Adrenal gland (tissue), 12 donors: Measurements from ENCODE around the gene CUEDC2. TPM values are rescaled to one million over a fixed set of nuclear protein-coding genes. Genes with fewer than 3 reads are reported as not detected.

Experiments
- DNase-seq, 7 donors: peaks; one replicate each; pipeline ENCODE4 v3.0.0-alpha.2; 2019 to 2020
- H3K27ac ChIP-seq, 5 donors: fragments of 200-600 bp; sonication (generic) in 4 of 5; 1 replicate in 3 of 5; 2 replicates in 2 of 5; pipeline versions ENCODE4 v1.5.1 to v1.8.0; 2016 to 2020; ENCODE audit warnings: mild to moderate bottlenecking in 1 of 5
- H3K27me3 ChIP-seq: fragments of 200-600 bp; 2 replicates; pipeline ENCODE4 v1.8.0; 2021
- H3K36me3 ChIP-seq, 2 donors: fragments of 200-600 bp; replicated peaks in 1 of 2; 1 replicate in 1 of 2; 2 replicates in 1 of 2; pipeline versions ENCODE4 v1.5.1 to v1.8.0; 2018 to 2022
- H3K4me1 ChIP-seq, 2 donors: fragments of 200-600 bp; replicated peaks in 1 of 2; 1 replicate in 1 of 2; 2 replicates in 1 of 2; pipeline versions ENCODE4 v1.5.1 to v1.8.0; 2018 to 2021
- H3K4me3 ChIP-seq, 4 donors: fragments of 200-600 bp; sonication (generic) in 3 of 4; one replicate each; pipeline ENCODE4 v1.5.1; 2016 to 2018
- H3K9me3 ChIP-seq, 3 donors: fragments of 200-600 bp; sonication (generic) in 1 of 3; replicated peaks in 1 of 3; 1 replicate in 2 of 3; 2 replicates in 1 of 3; pipeline versions ENCODE4 v1.5.1 to v1.8.0; 2016 to 2021
- CTCF ChIP-seq, 6 experiments: fragments of 450-650 bp in 4 of 6; fragments of 200-600 bp in 2 of 6; sonication (generic) in 1 of 6; IDR thresholded peaks; 1 replicate in 5 of 6; 2 replicates in 1 of 6; pipeline versions ENCODE4 v1.5.1 to v1.8.0; 2016 to 2021; ENCODE audit warnings: antibody characterized with exemption in 6 of 6, mild to moderate bottlenecking in 2 of 6, moderate library complexity in 1 of 6
- POLR2A ChIP-seq, 2 donors: fragments of 450-650 bp; IDR thresholded peaks; one replicate each; pipeline ENCODE4 v1.6.1; 2017; ENCODE audit warnings: antibody characterized with exemption in 2 of 2, mild to moderate bottlenecking in 2 of 2, moderate library complexity in 1 of 2
- WGBS, 4 donors: extraction: QIAGEN DNeasy Blood & Tissue Kit in 2 of 4; methylation state at CpG; one replicate each; pipeline versions ENCODE4 v1.1.5 to v1.1.7; 2013 to 2017; 5-methylcytosine and 5-hydroxymethylcytosine counted together
- intact Hi-C, 2 donors: fragments of 100-400 bp; cut with DNase I; formaldehyde crosslinking; loops; one replicate each; pipeline versions ENCODE4 v1.14.1 to v1.15.0; 2022 to 2023
- polyA plus RNA-seq, 3 donors: library from polyadenylated mRNA; stranded (reverse); fragments of 200-250 nt in 2 of 3; fragments of 350-450 nt in 1 of 3; fragmentation: Illumina TruSeq in 1 of 3; extraction: RNeasy Lipid Tissue Mini Kit (QIAGEN cat#74804) in 1 of 3; gene quantifications; one replicate each; pipeline ENCODE4 v1.2.3, GENCODE V29; 2013 to 2014
- total RNA-seq, 9 donors: library from RNA; depleted of rRNA in 4 of 9; stranded (reverse); fragments of >200 nt in 4 of 9; fragments of 120-200 nt in 1 of 9; fragmentation: NEBNext Ultra II Directional in 1 of 9; extraction: Animal tissue kit (Norgen Biotek cat#: 25700) in 1 of 9; gene quantifications; one replicate each; pipeline versions ENCODE4 v1.1.0 to v1.2.4, GENCODE V29; 2013 to 2023
- donor health status: healthy with polysubstance abuse.
- donor health status: Bipolar disorder and iron deficiency.
- donor health status: DM: yes; HTN: yes; CAD: no.
- donor health status: DM: no; HTN: no; CAD: no.
- donor health status: DM: no; HTN: no; CAD: no.
- donor health status: DM: yes; HTN: yes; CAD: no.

CUEDC2 gene
- total and polyA plus RNA-seq, 12 donors: 70.2 to 115 (median 79.7) TPM

GRCh38 chr10:102397222-102398171, 34.9 kb downstream of the CUEDC2 start:
- no peak overlapping the region for H3K4me3 ChIP-seq

DNA sequence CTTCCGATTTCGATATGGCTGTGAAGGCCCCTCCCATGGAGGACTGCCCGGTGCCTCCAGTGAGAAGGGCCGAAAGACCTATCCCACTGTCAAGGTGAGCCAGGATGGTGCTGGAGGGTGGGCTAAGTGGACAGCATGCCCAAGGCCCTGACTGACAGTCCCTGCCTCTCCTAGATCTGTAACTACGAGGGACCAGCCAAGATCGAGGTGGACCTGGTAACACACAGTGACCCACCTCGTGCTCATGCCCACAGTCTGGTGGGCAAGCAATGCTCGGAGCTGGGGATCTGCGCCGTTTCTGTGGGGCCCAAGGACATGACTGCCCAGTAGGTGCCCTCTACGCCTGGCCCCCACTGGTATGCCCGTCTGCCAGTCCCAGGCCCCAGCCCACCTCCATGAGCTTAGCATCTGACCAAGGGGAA, 35.6 kb downstream of the CUEDC2 start:
- intact Hi-C loops: loop anchor here in 1 of 2 donors (5.0 kb wide), 1 partner anchor 81 kb away; no protein-coding TSS in a partner anchor
- H3K36me3 ChIP-seq: peaks cover 0 to 32% of the 10 kb centered on the region in 2 donors
- peak overlapping the region in 2 of 5 donors; percentile 91 to 94 for H3K27ac ChIP-seq
- H3K9me3 ChIP-seq: no peaks in the 10 kb centered on the region
- TF ChIP-seq POLR2A (IDR thresholded peaks at IDR 0.05) (no peak), CTCF (IDR thresholded peaks at IDR 0.05) (no peak)
- H3K4me1 ChIP-seq: peaks cover 10 to 28% of the 10 kb centered on the region in 2 donors
- no peak for DNase-seq
- H3K4me3 ChIP-seq: peak overlapping the region in 1 of 4 donors; percentile 77
- WGBS, 4 donors: 80 to 94% (median 84%) methylated on average over 6 to 12 of the region's 12 CpGs
- H3K27me3 ChIP-seq: no peaks in the 10 kb centered on the region

More at GRCh38 chr10:102397222-102398171, 34.9 kb downstream of the CUEDC2 start:
- no peak for TF ChIP-seq CTCF (IDR thresholded peaks at IDR 0.05)
- Histone ChIP-seq H3K9me3 (no peaks in the 10 kb centered on the region), H3K36me3 (peaks cover 0 to 38% of the 10 kb centered on the region in 2 donors), H3K27ac (no peak overlapping the region), H3K27me3 (no peaks in the 10 kb centered on the region), H3K4me1 (peaks cover 10 to 28% of the 10 kb centered on the region in 2 donors)
- intact Hi-C loops: loop anchor here in 1 of 2 donors (5.0 kb wide), 1 partner anchor 80 kb away; no protein-coding TSS in a partner anchor
- WGBS, 4 donors: 90 to 94% (median 93%) methylated on average over 13 to 14 of the region's 14 CpGs
- no peak for DNase-seq

DNA sequence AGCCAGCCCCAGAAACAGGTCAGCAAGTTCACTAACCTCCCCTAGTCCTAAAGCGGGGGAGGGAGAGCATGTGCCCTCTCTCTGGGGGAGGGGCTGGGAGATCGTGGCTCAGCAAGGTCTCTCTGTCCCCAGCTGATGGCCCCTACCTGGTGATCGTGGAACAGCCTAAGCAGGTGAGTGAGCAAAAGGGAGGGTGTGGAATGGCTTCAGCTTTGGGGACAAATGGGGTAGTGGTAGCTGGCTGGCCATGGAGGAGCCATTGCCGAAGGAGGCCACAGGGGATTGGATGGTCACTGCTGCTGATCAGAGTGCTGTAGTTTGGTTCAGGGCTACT, 36.1 kb downstream of the CUEDC2 start:
- Histone ChIP-seq H3K36me3 (peaks cover 0 to 27% of the 10 kb centered on the region in 2 donors), H3K27ac (peak overlapping the region in 3 of 5 donors; percentile 89 to 94 (median 91)), H3K4me1 (peaks cover 10 to 28% of the 10 kb centered on the region in 2 donors), H3K27me3 (no peaks in the 10 kb centered on the region), H3K4me3 (peak overlapping the region in 2 of 4 donors; percentile 72 to 77), H3K9me3 (no peaks in the 10 kb centered on the region)
- WGBS, 4 donors: 28 to 48% (median 43%) methylated on average over 3 to 4 of the region's 4 CpGs
- intact Hi-C loops: loop anchor here in 1 of 2 donors (5.0 kb wide), 1 partner anchor 81 kb away; no protein-coding TSS in a partner anchor
- TF ChIP-seq POLR2A (IDR thresholded peaks at IDR 0.05) (no peak), CTCF (IDR thresholded peaks at IDR 0.05) (no peak)
- DNase-seq: no peak
